GM23338 (cell line): ENCODE results near the gene CPT1C. TPM values are rescaled to one million over a fixed set of nuclear protein-coding genes. Genes with fewer than 3 reads are reported as not detected.

Source experiments
- ATAC-seq: fragments of 200-7000 bp; cut with Tn5 transposase; 3 replicates; pipeline ENCODE4 v1.9.1; 2020
- DNase-seq: peaks from one replicate; pipeline ENCODE4 v3.0.0-alpha.2; 2015; ENCODE audit warnings: low spot score
- H2AFZ ChIP-seq: fragments of 200-600 bp; sonication (generic); 2 replicates; pipeline ENCODE4 v1.8.0; 2016; ENCODE audit warnings: antibody characterized with exemption, mild to moderate bottlenecking, moderate library complexity
- H3F3A ChIP-seq: fragments of 200-600 bp; sonication (generic); replicated peaks from 2 replicates; pipeline ENCODE4 v1.8.0; 2017; ENCODE audit warnings: antibody characterized with exemption, mixed run types, low read depth
- H3K27ac ChIP-seq: fragments of 200-600 bp; sonication (generic); 2 replicates; pipeline ENCODE4 v1.6.1; 2016; ENCODE audit warnings: low read depth
- H3K27me3 ChIP-seq: fragments of 200-600 bp; sonication (generic); 2 replicates; pipeline ENCODE4 v1.8.0; 2016; ENCODE audit warnings: mild to moderate bottlenecking, mixed run types, moderate library complexity; ENCODE audit not compliant: insufficient read depth
- H3K36me3 ChIP-seq: fragments of 200-600 bp; sonication (generic); 2 replicates; pipeline ENCODE4 v1.8.0; 2016; ENCODE audit warnings: mild to moderate bottlenecking; ENCODE audit not compliant: insufficient read depth
- H3K4me1 ChIP-seq: fragments of 200-600 bp; sonication (generic); 2 replicates; pipeline ENCODE4 v1.8.0; 2016; ENCODE audit warnings: mild to moderate bottlenecking, moderate library complexity; ENCODE audit not compliant: insufficient read depth
- H3K4me2 ChIP-seq: fragments of 200-600 bp; sonication (generic); 2 replicates; pipeline ENCODE4 v1.7.1; 2017; ENCODE audit warnings: mixed run types
- H3K4me3 ChIP-seq: fragments of 200-600 bp; sonication (generic); 2 replicates; pipeline ENCODE4 v1.6.1; 2016; ENCODE audit warnings: mixed run types
- H3K79me2 ChIP-seq: fragments of 200-600 bp; sonication (generic); replicated peaks from 2 replicates; pipeline ENCODE4 v1.8.0; 2017; ENCODE audit warnings: mild to moderate bottlenecking; ENCODE audit not compliant: insufficient read depth
- H3K9me2 ChIP-seq: fragments of 200-600 bp; sonication (generic); 2 replicates; pipeline ENCODE4 v1.8.0; 2017; ENCODE audit not compliant: insufficient read depth
- H4K20me1 ChIP-seq: fragments of 200-600 bp; sonication (generic); replicated peaks from 2 replicates; pipeline ENCODE4 v1.8.0; 2017; ENCODE audit warnings: mild to moderate bottlenecking; ENCODE audit not compliant: insufficient read depth
- H3K27ac Mint-ChIP-seq: 2 replicates; pipeline ENCODE4 v1.8.0; 2020; ENCODE audit warnings: inconsistent platforms, mild to moderate bottlenecking, moderate library complexity, mixed read lengths
- H3K27me3 Mint-ChIP-seq: 3 replicates; pipeline ENCODE4 v1.8.0; 2022; ENCODE audit warnings: low read depth, mild to moderate bottlenecking, moderate library complexity, mixed read lengths, inconsistent platforms; ENCODE audit not compliant: insufficient read depth, poor library complexity
- H3K36me3 Mint-ChIP-seq: 3 replicates; pipeline ENCODE4 v1.8.0; 2021; ENCODE audit warnings: low read depth, mild to moderate bottlenecking, inconsistent platforms, moderate library complexity, mixed read lengths
- H3K4me1 Mint-ChIP-seq: 3 replicates; pipeline ENCODE4 v1.8.0; 2020; ENCODE audit warnings: mild to moderate bottlenecking, inconsistent platforms, mixed read lengths
- H3K4me3 Mint-ChIP-seq: 3 replicates; pipeline ENCODE4 v1.8.0; 2021; ENCODE audit warnings: moderate library complexity, mild to moderate bottlenecking, inconsistent platforms, mixed read lengths
- H3K9me3 Mint-ChIP-seq: 3 replicates; pipeline ENCODE4 v1.8.0; 2020; ENCODE audit warnings: moderate library complexity, mild to moderate bottlenecking, inconsistent platforms, mixed read lengths
- CREB1 ChIP-seq: fragments of 250-450 bp; sonication (Bioruptor Pico); IDR thresholded peaks from 2 replicates; pipeline ENCODE4 v1.5.0; 2020; ENCODE audit warnings: low read depth, mild to moderate bottlenecking, moderate library complexity
- EZH2phosphoT487 ChIP-seq: fragments of 200-600 bp; sonication (generic); IDR thresholded peaks from one replicate; pipeline ENCODE4 v1.8.1; 2018; ENCODE audit warnings: antibody characterized with exemption; ENCODE audit not compliant: unreplicated experiment
- JUNB ChIP-seq: IDR thresholded peaks from one replicate; pipeline ENCODE4 v1.6.1; 2016; ENCODE audit warnings: antibody characterized with exemption; ENCODE audit not compliant: unreplicated experiment
- NANOG ChIP-seq: IDR thresholded peaks from 2 replicates; pipeline ENCODE4 v1.6.1; 2016; ENCODE audit warnings: antibody characterized with exemption, borderline replicate concordance
- STAT1 ChIP-seq: IDR thresholded peaks from one replicate; pipeline ENCODE4 v1.6.1; 2016; ENCODE audit warnings: antibody characterized with exemption; ENCODE audit not compliant: unreplicated experiment
- ZNF114 ChIP-seq: fragments of 250-450 bp; sonication (Bioruptor Pico); IDR thresholded peaks from 2 replicates; pipeline ENCODE4 v1.5.0; 2020; ENCODE audit warnings: mild to moderate bottlenecking, moderate library complexity
- ZNF331 ChIP-seq: fragments of 250-450 bp; sonication (Bioruptor Pico); IDR thresholded peaks from 2 replicates; pipeline ENCODE4 v1.5.0; 2020; ENCODE audit warnings: low read depth, mild to moderate bottlenecking, moderate library complexity
- polyA plus RNA-seq: library from polyadenylated mRNA; unstranded; fragments of >200 nt; fragmentation: Nextera tagmentation; extraction: Ambion mirVana; gene quantifications from 2 replicates; pipeline ENCODE4 v1.2.1, GENCODE V29; 2016
- total RNA-seq: library from RNA; depleted of rRNA; stranded (reverse); fragments of >200 nt; shearing (Covaris generic); gene quantifications from 2 replicates; pipeline ENCODE4 v1.2.3, GENCODE V29; 2014
- TF ChIP-seq, protein P1 (sequence below): fragments of 250-450 bp; sonication (Bioruptor Pico); IDR thresholded peaks from 2 replicates; pipeline ENCODE4 v1.5.0; 2020; ENCODE audit warnings: mild to moderate bottlenecking, moderate library complexity

The CPT1C gene
- total and polyA plus RNA-seq, 2 experiments from 2014 or later = 63.4 to 77.3 TPM

DNA sequence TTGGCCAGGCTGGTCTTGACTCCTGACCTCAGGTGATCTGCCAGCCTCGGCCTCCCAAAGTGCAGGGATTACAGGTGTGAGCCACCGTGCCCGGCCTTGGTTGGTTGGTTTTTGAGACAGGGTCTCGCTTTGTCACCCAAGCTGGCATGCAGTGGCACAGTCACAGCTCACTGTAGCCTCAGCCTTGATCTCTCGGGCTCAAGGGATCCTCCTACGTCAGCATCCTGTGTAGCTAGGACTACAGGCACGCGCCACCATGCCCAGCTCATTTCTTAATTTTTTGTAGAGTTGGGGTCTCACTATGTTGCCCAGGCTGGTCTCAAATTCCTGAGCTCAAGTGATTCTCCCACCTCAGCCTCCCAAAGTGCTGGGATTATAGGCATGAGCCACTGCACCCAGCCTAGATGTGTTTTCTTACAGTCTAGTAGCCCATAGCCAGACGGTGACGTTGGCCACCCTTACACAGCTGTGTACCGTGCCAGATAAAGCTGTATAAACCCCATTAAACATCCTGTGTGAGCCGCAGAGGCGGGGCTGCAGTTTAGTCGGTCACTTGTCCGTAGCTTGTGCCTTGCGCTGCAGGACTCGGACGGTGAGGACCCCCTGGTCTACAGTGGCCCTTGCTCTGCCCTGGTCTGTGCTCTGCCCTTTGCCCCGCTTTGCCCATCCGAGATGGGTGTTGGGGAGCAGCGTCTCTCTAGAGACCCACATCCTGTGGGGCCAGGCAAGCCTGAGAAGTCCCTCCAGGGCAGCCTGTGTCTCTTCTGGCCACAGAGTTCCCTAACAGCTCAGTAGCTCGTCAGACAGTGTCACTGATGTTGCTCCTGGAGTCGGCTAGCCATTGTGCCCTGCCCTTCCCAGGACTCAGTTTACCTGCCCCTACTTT is 35.1 kb upstream of the CPT1C start:
- Histone ChIP-seq H3K4me3 (no peak overlapping the region), H3F3A (peaks cover 9% of the 10 kb centered on the region; the same call in 1 of the 2 replicates), H3K79me2 (no peaks in the 10 kb centered on the region), H3K4me2 (no peak overlapping the region), H3K4me1 (no peaks in the 10 kb centered on the region), H3K36me3 (peaks cover 16% of the 10 kb centered on the region), H4K20me1 (no peaks in the 10 kb centered on the region; the same call in 1 of the 2 replicates), H2AFZ (no peak overlapping the region), H3K27me3 (no peaks in the 10 kb centered on the region), H3K27ac (no peak overlapping the region), H3K9me2 (no peaks in the 10 kb centered on the region)
- Mint-ChIP-seq H3K4me3 (no peak overlapping the region; the same call in 2 of the 3 replicates), H3K36me3 (peaks cover 76% of the 10 kb centered on the region), H3K4me1 (peaks cover 8% of the 10 kb centered on the region), H3K9me3 (peaks cover 19% of the 10 kb centered on the region), H3K27me3 (peaks cover 19% of the 10 kb centered on the region), H3K27ac (peak overlapping the region; percentile 86; the same call in 1 of the 2 replicates)
- TF ChIP-seq JUNB (no peak), EZH2phosphoT487 (no peak), NANOG (no peak), ZNF331 (no peak), STAT1 (no peak), CREB1 (CRISPR knock-in tag) (no peak), ZNF114 (no peak)
- TF ChIP-seq, protein P1, sequence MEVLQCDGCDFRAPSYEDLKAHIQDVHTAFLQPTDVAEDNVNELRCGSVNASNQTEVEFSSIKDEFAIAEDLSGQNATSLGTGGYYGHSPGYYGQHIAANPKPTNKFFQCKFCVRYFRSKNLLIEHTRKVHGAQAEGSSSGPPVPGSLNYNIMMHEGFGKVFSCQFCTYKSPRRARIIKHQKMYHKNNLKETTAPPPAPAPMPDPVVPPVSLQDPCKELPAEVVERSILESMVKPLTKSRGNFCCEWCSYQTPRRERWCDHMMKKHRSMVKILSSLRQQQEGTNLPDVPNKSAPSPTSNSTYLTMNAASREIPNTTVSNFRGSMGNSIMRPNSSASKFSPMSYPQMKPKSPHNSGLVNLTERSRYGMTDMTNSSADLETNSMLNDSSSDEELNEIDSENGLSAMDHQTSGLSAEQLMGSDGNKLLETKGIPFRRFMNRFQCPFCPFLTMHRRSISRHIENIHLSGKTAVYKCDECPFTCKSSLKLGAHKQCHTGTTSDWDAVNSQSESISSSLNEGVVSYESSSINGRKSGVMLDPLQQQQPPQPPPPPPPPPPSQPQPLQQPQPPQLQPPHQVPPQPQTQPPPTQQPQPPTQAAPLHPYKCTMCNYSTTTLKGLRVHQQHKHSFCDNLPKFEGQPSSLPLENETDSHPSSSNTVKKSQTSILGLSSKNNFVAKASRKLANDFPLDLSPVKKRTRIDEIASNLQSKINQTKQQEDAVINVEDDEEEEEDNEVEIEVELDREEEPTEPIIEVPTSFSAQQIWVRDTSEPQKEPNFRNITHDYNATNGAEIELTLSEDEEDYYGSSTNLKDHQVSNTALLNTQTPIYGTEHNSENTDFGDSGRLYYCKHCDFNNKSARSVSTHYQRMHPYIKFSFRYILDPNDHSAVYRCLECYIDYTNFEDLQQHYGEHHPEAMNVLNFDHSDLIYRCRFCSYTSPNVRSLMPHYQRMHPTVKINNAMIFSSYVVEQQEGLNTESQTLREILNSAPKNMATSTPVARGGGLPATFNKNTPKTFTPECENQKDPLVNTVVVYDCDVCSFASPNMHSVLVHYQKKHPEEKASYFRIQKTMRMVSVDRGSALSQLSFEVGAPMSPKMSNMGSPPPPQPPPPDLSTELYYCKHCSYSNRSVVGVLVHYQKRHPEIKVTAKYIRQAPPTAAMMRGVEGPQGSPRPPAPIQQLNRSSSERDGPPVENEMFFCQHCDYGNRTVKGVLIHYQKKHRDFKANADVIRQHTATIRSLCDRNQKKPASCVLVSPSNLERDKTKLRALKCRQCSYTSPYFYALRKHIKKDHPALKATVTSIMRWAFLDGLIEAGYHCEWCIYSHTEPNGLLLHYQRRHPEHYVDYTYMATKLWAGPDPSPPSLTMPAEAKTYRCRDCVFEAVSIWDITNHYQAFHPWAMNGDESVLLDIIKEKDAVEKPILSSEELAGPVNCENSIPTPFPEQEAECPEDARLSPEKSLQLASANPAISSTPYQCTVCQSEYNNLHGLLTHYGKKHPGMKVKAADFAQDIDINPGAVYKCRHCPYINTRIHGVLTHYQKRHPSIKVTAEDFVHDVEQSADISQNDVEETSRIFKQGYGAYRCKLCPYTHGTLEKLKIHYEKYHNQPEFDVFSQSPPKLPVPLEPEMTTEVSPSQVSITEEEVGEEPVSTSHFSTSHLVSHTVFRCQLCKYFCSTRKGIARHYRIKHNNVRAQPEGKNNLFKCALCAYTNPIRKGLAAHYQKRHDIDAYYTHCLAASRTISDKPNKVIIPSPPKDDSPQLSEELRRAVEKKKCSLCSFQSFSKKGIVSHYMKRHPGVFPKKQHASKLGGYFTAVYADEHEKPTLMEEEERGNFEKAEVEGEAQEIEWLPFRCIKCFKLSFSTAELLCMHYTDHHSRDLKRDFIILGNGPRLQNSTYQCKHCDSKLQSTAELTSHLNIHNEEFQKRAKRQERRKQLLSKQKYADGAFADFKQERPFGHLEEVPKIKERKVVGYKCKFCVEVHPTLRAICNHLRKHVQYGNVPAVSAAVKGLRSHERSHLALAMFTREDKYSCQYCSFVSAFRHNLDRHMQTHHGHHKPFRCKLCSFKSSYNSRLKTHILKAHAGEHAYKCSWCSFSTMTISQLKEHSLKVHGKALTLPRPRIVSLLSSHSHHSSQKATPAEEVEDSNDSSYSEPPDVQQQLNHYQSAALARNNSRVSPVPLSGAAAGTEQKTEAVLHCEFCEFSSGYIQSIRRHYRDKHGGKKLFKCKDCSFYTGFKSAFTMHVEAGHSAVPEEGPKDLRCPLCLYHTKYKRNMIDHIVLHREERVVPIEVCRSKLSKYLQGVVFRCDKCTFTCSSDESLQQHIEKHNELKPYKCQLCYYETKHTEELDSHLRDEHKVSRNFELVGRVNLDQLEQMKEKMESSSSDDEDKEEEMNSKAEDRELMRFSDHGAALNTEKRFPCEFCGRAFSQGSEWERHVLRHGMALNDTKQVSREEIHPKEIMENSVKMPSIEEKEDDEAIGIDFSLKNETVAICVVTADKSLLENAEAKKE = no peak
- ATAC-seq (no peak), DNase-seq (no peak)
